GF-D8 (cell line): Measurements from ENCODE around the gene SRD5A3.
"Not testable (repeated sequence)": the region's sequence is repeated elsewhere in the genome, so short reads cannot be mapped to it uniquely, and the experiment has no call there.

ENCODE experiments used
- DNase-seq: peaks from one replicate; lab custom pipeline; 2025; lab: John Stamatoyannopoulos, UW

Gene SRD5A3

DNA sequence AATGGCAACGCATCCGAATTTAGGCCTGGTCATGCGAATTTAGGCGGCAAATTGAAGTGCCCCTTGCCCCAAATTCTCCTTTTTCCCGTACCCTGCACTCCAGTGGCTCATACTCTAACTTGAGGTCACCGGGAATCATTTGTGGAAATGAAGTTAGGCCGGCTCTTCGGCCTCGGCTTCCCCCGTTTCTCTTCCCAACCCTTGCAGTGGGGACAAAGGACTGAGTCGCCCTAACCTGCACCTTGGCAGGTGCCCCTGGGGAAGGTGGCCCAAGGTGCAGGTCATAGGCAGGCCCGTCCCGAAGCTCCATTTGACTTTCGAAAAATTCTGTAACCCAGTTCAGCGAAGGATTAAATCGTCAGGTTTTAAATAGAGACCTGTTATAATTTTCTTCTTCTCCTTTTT lies 811 bp downstream of the SRD5A3 start:
- DNase-seq = no peak

- DNase-seq = no peak
Observed at GRCh38 chr4:55347610-55348228, 1.7 kb downstream of the SRD5A3 start.

DNA sequence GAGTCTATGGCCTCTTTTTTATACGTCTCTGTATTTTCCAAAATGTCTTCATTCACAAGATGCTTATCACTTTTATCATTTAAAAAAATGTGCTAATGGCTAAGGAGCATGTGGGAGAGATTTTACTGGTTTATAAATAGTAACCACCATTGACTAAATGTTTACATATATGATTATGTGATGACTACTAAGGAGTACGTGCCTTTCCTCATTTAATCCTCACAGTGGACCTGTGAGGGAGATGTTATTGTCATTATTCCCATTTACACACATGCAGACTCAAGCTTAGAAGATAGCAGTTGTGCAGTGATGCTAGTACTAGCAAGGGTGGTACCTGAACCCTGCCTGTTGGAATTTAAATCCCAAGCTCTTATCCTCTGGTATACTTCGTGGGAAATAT lies 2.4 kb downstream of the SRD5A3 start:
- no peak for DNase-seq

DNA sequence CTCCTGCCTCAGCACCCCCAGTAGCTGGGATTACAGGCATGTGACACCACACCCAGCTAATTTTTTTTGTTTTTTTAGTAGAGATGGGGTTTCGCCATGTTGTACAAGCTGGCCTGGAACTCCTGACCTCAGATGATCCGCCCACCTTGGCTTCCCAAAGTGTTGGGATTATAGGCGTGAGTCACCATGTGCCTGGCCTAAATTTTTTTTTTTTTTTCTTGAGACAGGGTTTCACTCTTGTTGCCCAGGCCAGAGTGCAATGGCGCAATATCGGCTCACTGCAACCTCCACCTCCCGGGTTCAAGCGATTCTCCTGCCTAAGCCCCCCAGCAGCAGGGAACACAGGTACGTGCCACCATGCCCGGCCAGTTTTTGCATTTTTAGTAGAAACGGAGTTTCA lies 4.8 kb downstream of the SRD5A3 start:
- not testable (repeated sequence) for DNase-seq

DNA sequence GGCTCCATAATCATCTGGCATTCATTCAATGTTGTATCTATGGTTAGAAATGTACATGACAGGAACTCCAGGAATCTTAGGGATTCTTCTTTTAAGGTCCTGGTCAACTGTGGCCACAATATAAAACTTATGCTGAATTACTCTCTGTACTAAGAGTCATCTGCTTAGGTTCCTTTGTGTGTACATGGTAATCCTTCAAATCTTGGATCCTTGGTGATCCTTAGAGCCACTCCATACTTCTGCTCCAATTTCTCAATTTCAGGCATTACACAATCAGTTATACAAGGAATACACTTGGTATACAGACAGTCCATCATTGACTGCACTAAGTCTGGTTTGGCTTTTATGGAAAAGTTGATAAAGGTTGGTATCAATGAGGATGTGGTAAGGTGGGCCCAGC lies 5.8 kb downstream of the SRD5A3 start:
- DNase-seq = no peak

GRCh38 chr4:55352726-55353125 lies 6.7 kb downstream of the SRD5A3 start:
- DNase-seq = no peak

- not testable (repeated sequence) for DNase-seq
Observed at GRCh38 chr4:55353228-55353747, 7.2 kb downstream of the SRD5A3 start.

GRCh38 chr4:55354648-55355047 lies 8.6 kb downstream of the SRD5A3 start:
- no peak for DNase-seq

DNA sequence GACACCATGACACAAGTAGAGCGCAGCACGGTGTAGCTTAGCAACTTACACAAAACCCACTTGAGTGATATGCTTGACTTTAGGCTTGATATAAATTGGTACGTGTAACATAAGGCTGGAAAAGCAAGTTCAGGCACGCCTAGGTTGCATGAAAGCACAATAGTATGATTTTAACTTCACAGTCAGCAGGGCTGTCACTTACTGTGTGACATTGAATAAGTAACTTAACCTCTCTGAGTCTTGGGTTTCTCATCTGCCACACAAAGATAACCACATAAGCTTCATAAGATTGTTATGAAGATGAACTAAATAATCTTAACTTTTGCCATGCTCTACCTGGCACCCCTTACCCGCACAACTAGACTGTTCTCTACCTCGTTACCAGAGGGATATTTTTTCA lies 9.5 kb downstream of the SRD5A3 start:
- DNase-seq = no peak

- DNase-seq = no peak
Observed at GRCh38 chr4:55356991-55357461, 11.0 kb downstream of the SRD5A3 start.

DNA sequence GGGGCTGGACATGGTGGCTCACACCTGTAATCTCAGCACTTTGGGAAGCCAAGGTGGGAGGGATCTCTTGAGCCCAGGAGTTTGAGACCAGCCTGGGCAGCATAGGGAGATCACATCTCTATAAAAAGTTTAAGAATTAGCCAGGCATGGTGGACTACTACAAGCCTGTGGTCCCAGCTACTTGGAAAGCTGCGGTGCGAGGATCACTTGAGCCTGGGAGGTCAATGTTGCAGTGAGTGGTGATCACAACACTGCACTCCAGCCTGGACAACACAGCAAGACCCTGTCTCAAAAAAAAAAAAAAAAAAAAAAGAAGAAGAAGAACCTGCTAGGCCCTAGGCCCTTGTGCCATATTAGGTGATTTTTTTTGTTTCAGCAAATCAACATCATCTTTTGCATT lies 12.2 kb downstream of the SRD5A3 start:
- DNase-seq = no peak

GRCh38 chr4:55358668-55359067 lies 12.6 kb downstream of the SRD5A3 start:
- no peak for DNase-seq

- no peak for DNase-seq
Observed at GRCh38 chr4:55359397-55359916, 13.4 kb downstream of the SRD5A3 start.

DNA sequence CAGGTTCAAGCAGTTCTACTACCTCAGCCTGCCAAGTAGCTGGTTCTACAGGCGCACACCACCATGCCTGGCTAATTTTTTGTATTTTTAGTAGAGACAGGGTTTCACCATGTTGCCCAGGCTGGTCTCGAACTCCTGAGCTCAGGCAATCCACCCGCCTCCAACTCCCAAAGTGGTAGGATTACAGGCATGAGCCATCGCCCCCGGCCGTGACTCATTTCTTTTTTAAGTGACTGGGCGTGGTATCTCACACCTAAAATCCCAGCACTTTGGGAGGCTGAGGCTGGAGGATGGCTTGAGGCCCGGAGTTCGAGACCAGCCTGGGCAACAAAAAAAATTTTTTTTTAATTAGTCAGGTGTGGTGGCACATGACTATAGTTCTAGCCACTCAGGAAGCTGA lies 16.9 kb downstream of the SRD5A3 start:
- not testable (repeated sequence) for DNase-seq

- no peak for DNase-seq
Observed at GRCh38 chr4:55363691-55364351, 17.8 kb downstream of the SRD5A3 start.

- no peak for DNase-seq
Observed at GRCh38 chr4:55364691-55365344, 18.8 kb downstream of the SRD5A3 start.

- DNase-seq = no peak
Observed at GRCh38 chr4:55365345-55365728, 19.3 kb downstream of the SRD5A3 start.

DNA sequence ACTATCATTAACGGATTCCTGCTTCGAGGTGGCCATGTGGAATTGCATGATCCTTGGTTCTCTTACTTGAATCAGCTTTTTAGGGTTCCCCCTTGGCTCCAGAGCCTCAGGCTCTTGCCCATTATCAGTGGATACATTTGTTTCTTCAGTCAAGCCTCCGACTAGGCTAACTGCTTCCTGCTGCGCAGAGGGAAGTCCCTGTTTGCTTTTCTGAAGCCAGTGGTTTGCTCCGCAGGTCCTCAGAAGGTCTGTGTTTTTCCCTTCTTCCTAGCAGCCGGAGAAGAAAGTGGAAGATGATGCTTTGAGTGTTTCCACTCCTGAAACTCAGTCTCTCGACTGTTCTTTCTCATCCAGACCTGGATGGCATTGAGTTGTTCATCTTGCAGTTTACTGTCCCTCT lies 20.6 kb downstream of the SRD5A3 start:
- no peak for DNase-seq

GRCh38 chr4:55367084-55367722 lies 21.2 kb downstream of the SRD5A3 start:
- no peak for DNase-seq

DNA sequence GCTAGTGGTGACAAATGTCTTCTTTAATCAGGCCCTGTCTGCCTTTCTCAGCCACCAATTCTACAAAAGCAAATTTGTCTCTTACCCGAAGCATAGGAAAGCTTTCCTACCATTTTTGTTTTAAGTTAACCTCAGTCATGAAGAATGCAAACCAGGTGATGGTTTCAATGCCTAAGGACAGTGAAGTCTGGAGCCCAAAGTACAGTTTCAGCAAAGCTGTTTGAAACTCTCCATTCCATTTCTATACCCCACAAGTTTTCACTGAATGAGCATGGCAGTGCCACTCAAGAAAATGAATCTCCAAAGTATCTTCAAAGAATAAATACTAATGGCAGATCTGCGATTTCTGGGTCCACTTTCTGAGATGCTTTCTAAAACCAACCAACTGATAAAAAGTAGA lies 23.9 kb downstream of the SRD5A3 start:
- DNase-seq = no peak

GRCh38 chr4:55372259-55372658 lies 26.2 kb downstream of the SRD5A3 start:
- no peak for DNase-seq

DNA sequence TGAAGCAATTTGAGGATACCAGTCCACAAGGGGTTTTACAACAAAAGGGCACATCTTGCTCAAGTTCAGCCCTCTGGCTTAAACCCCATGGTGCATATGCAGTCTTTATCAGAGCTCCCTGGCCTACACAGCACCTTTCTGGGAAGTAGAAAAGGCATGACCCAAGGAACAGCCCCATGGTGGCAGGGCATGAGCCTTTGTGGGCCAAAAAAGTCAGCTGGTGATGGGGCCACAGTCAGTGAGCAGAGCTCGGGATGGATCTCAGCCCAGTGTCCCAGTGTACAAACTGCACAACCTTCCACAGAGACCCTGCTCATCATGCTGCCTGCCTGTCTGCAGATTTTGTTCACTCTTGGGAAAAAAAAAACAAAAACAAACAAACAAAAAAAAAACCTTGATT lies 27.4 kb downstream of the SRD5A3 start:
- DNase-seq = no peak
